Activated naive CD8-positive, alpha-beta T cell treated with anti-CD3 and anti-CD28 coated beads, Interleukin-2, amount 10 ng/mL, durations not matched to agents 7 days and 5 days (primary cell): Measurements from ENCODE around the gene WDR74. TPM values are rescaled to one million over a fixed set of nuclear protein-coding genes. Genes with fewer than 3 reads are reported as not detected.
"Not testable (repeated sequence)": the region's sequence is repeated elsewhere in the genome, so short reads cannot be mapped to it uniquely, and the experiment has no call there.

Experiments
- ATAC-seq: fragments of 150-1000 bp; cut with Tn5 transposase; one replicate; pipeline ENCODE4 v1.10.0; 2021; ENCODE audit warnings: low read depth, moderate library complexity
- POLR2A ChIA-PET: fragments of 350-600 bp; sonication (Branson Sonifier 250); formaldehyde crosslinking; loops from one replicate; lab custom pipeline; 2021; ENCODE audit warnings: antibody characterized with exemption; lab: Charles Lee
- DNase-seq: peaks from one replicate; pipeline ENCODE4 v3.0.0; 2021
- H3K27ac Mint-ChIP-seq: one replicate; pipeline ENCODE4 v1.8.0; 2022; ENCODE audit warnings: mild to moderate bottlenecking, mixed read lengths
- H3K27me3 Mint-ChIP-seq: one replicate; pipeline ENCODE4 v1.8.0; 2022; ENCODE audit warnings: mild to moderate bottlenecking, moderate library complexity, mixed read lengths
- H3K36me3 Mint-ChIP-seq: one replicate; pipeline ENCODE4 v1.8.0; 2021; ENCODE audit warnings: mild to moderate bottlenecking, mixed read lengths
- H3K4me1 Mint-ChIP-seq: one replicate; pipeline ENCODE4 v1.8.0; 2021; ENCODE audit warnings: mixed read lengths
- H3K4me3 Mint-ChIP-seq: one replicate; pipeline ENCODE4 v1.8.0; 2022; ENCODE audit warnings: mild to moderate bottlenecking, moderate library complexity, mixed read lengths
- H3K9me3 Mint-ChIP-seq: one replicate; pipeline ENCODE4 v1.8.0; 2021; ENCODE audit warnings: mixed read lengths
- total RNA-seq, 2 experiments: library from RNA; stranded (reverse); gene quantifications; one replicate each; pipeline ENCODE4 v1.2.3, GENCODE V29; 2021

Gene WDR74
- total RNA-seq, 2 experiments from 2014 or later = 75.2 to 78.0 TPM

- POLR2A ChIA-PET = interaction anchor here (0.6 to 2.5 kb wide), 4 partner anchors 12 to 40 kb away, joined by 3 to 18 read pairs (median 10); partner anchors contain the start of genes TMEM179B and WDR74
- H3K27ac Mint-ChIP-seq = not testable (repeated sequence)
These were observed 11.3 kb downstream of the WDR74 start for GRCh38 chr11:62828130-62828529.

GRCh38 chr11:62823677-62824076 lies 15.7 kb downstream of the WDR74 start:
- POLR2A ChIA-PET = interaction anchor here (0.6 to 1.3 kb wide), 6 partner anchors 9 to 232 kb away, joined by 3 to 6 read pairs (median 4); partner anchors contain the start of genes TEX54, TMEM179B and TUT1
- H3K27me3 Mint-ChIP-seq = no peaks in the 10 kb centered on the region
- H3K36me3 Mint-ChIP-seq = peaks cover 32% of the 10 kb centered on the region
- no peak for DNase-seq
- H3K27ac Mint-ChIP-seq = no peak overlapping the region
- H3K4me1 Mint-ChIP-seq = peaks cover 9% of the 10 kb centered on the region
- H3K9me3 Mint-ChIP-seq = no peaks in the 10 kb centered on the region
- no peak overlapping the region for H3K4me3 Mint-ChIP-seq
- ATAC-seq = no peak

More at GRCh38 chr11:62828130-62828529, 11.3 kb downstream of the WDR74 start:
- DNase-seq, H3K9me3 Mint-ChIP-seq, ATAC-seq, H3K4me3 Mint-ChIP-seq, H3K27me3 Mint-ChIP-seq: not testable (repeated sequence)
- H3K36me3 Mint-ChIP-seq = peaks cover 23% of the 10 kb centered on the region
- H3K4me1 Mint-ChIP-seq = peaks cover 21% of the 10 kb centered on the region

- POLR2A ChIA-PET = interaction anchor here (0.7 to 2.9 kb wide), 7 partner anchors 10 to 849 kb away, joined by 3 to 10 read pairs (median 4); partner anchors contain the start of genes NXF1, TEX54 and TMEM179B
- no peak for ATAC-seq
- Mint-ChIP-seq H3K4me3 (no peak overlapping the region), H3K4me1 (peaks cover 1% of the 10 kb centered on the region), H3K27ac (no peak overlapping the region), H3K36me3 (peaks cover 6% of the 10 kb centered on the region), H3K9me3 (no peaks in the 10 kb centered on the region), H3K27me3 (no peaks in the 10 kb centered on the region)
- DNase-seq = no peak
These were observed 22.3 kb downstream of the WDR74 start for GRCh38 chr11:62817129-62817528.

GRCh38 chr11:62816557-62816956 lies 22.8 kb downstream of the WDR74 start:
- no peak for ATAC-seq
- no peak overlapping the region for H3K27ac Mint-ChIP-seq
- H3K4me1 Mint-ChIP-seq = peaks cover 1% of the 10 kb centered on the region
- no peaks in the 10 kb centered on the region for H3K27me3 Mint-ChIP-seq
- H3K4me3 Mint-ChIP-seq = no peak overlapping the region
- no peaks in the 10 kb centered on the region for H3K9me3 Mint-ChIP-seq
- POLR2A ChIA-PET = interaction anchor here (0.7 to 2.9 kb wide), 9 partner anchors 9 to 849 kb away, joined by 3 to 10 read pairs (median 4); partner anchors contain the start of genes NXF1, TEX54 and TMEM179B
- peaks cover 6% of the 10 kb centered on the region for H3K36me3 Mint-ChIP-seq
- no peak for DNase-seq

- no peak overlapping the region for H3K27ac Mint-ChIP-seq
- DNase-seq (no peak), ATAC-seq (no peak)
- no peak overlapping the region for H3K4me3 Mint-ChIP-seq
- H3K4me1 Mint-ChIP-seq = peaks cover 5% of the 10 kb centered on the region
- H3K27me3 Mint-ChIP-seq = no peaks in the 10 kb centered on the region
- no peaks in the 10 kb centered on the region for H3K9me3 Mint-ChIP-seq
- peaks cover 3% of the 10 kb centered on the region for H3K36me3 Mint-ChIP-seq
- POLR2A ChIA-PET = interaction anchor here (0.6 kb wide), 1 partner anchor 19 kb away, joined by 4 read pairs; no protein-coding TSS in a partner anchor
These were observed 27.7 kb downstream of the WDR74 start for GRCh38 chr11:62811659-62812058.

- POLR2A ChIA-PET = interaction anchor here (1.0 kb wide), 1 partner anchor 30 kb away, joined by 4 read pairs; no protein-coding TSS in a partner anchor
- no peak overlapping the region for H3K27ac Mint-ChIP-seq
These were observed 28.6 kb downstream of the WDR74 start for GRCh38 chr11:62810748-62811147.

GRCh38 chr11:62806611-62807121 lies 32.7 kb downstream of the WDR74 start:
- POLR2A ChIA-PET = interaction anchor here (0.8 to 9.0 kb wide), 16 partner anchors 10 to 135 kb away, joined by 3 to 98 read pairs (median 8); partner anchors contain the start of genes HNRNPUL2, POLR2G, SLC3A2 and STX5
- Mint-ChIP-seq H3K36me3 (peaks cover 11% of the 10 kb centered on the region), H3K4me3 (peak overlapping the region; percentile 99), H3K27me3 (no peaks in the 10 kb centered on the region), H3K27ac (peak overlapping the region; percentile 78), H3K9me3 (no peaks in the 10 kb centered on the region), H3K4me1 (peaks cover 30% of the 10 kb centered on the region)
- ATAC-seq (no peak), DNase-seq (no peak)

More at GRCh38 chr11:62810748-62811147, 28.6 kb downstream of the WDR74 start:
- Mint-ChIP-seq H3K4me3 (no peak overlapping the region), H3K9me3 (no peaks in the 10 kb centered on the region), H3K36me3 (peaks cover 3% of the 10 kb centered on the region), H3K27me3 (no peaks in the 10 kb centered on the region), H3K4me1 (peaks cover 11% of the 10 kb centered on the region)
- ATAC-seq = no peak
- DNase-seq = no peak

- peak overlapping the region; percentile 99 for H3K4me3 Mint-ChIP-seq
- DNase-seq (no peak), ATAC-seq (peak; percentile 5)
- POLR2A ChIA-PET = interaction anchor here (0.5 to 9.0 kb wide), 19 partner anchors 9 to 166 kb away, joined by 3 to 98 read pairs (median 8); partner anchors contain the start of genes GNG3, HNRNPUL2, SLC3A2 and STX5
- peak overlapping the region; percentile 99 for H3K27ac Mint-ChIP-seq
- H3K27me3 Mint-ChIP-seq = no peaks in the 10 kb centered on the region
- H3K9me3 Mint-ChIP-seq = no peaks in the 10 kb centered on the region
- peaks cover 33% of the 10 kb centered on the region for H3K4me1 Mint-ChIP-seq
- H3K36me3 Mint-ChIP-seq = peaks cover 16% of the 10 kb centered on the region
These were observed 33.4 kb downstream of the WDR74 start for GRCh38 chr11:62805961-62806441.

- ATAC-seq (peak; percentile 83), DNase-seq (peak; percentile 100)
- Mint-ChIP-seq H3K4me3 (peak within 1 kb of the TSS; percentile 99), H3K9me3 (no peaks in the 10 kb centered on the region), H3K4me1 (peaks cover 33% of the 10 kb centered on the region), H3K27ac (peak within 1 kb of the TSS; percentile 99), H3K27me3 (no peaks in the 10 kb centered on the region), H3K36me3 (peaks cover 19% of the 10 kb centered on the region)
- POLR2A ChIA-PET = interaction anchor here (0.5 to 9.0 kb wide), 19 partner anchors 9 to 166 kb away, joined by 3 to 98 read pairs (median 8); partner anchors contain the start of genes GNG3, HNRNPUL2, SLC3A2 and STX5
These were observed 34.1 kb downstream of the WDR74 start, which contains the start of gene NXF1 for GRCh38 chr11:62805076-62805892. Gene NXF1, minus strand, starts transcription at chr11:62805440. Its CDS starts 84 bp downstream, at chr11:62805356.

- POLR2A ChIA-PET = interaction anchor here (0.5 to 9.0 kb wide), 11 partner anchors 10 to 136 kb away, joined by 3 to 98 read pairs (median 5); partner anchors contain the start of genes POLR2G, STX5, TMEM179B and WDR74
- H3K4me3 Mint-ChIP-seq = peak overlapping the region; percentile 99
- no peaks in the 10 kb centered on the region for H3K9me3 Mint-ChIP-seq
- no peak for ATAC-seq
- H3K4me1 Mint-ChIP-seq = peaks cover 33% of the 10 kb centered on the region
- no peak for DNase-seq
- H3K36me3 Mint-ChIP-seq = peaks cover 23% of the 10 kb centered on the region
- H3K27ac Mint-ChIP-seq = peak overlapping the region; percentile 95
- H3K27me3 Mint-ChIP-seq = no peaks in the 10 kb centered on the region
These were observed 34.9 kb downstream of the WDR74 start for GRCh38 chr11:62804310-62805075.

GRCh38 chr11:62801071-62801470 lies 38.3 kb downstream of the WDR74 start:
- no peaks in the 10 kb centered on the region for H3K9me3 Mint-ChIP-seq
- peaks cover 26% of the 10 kb centered on the region for H3K4me1 Mint-ChIP-seq
- no peak overlapping the region for H3K4me3 Mint-ChIP-seq
- POLR2A ChIA-PET = interaction anchor here (1.1 to 9.0 kb wide), 6 partner anchors 8 to 61 kb away, joined by 5 to 98 read pairs (median 10); partner anchors contain the start of genes TMEM179B and WDR74
- ATAC-seq (no peak), DNase-seq (no peak)
- H3K36me3 Mint-ChIP-seq = peaks cover 34% of the 10 kb centered on the region
- H3K27ac Mint-ChIP-seq = no peak overlapping the region
- no peaks in the 10 kb centered on the region for H3K27me3 Mint-ChIP-seq

GRCh38 chr11:62799486-62799885 lies 39.9 kb downstream of the WDR74 start:
- Mint-ChIP-seq H3K27ac (peak overlapping the region; percentile 42), H3K36me3 (peaks cover 41% of the 10 kb centered on the region)
- POLR2A ChIA-PET = interaction anchor here (2.1 kb wide), 1 partner anchor 12 kb away, joined by 14 read pairs; the partner anchor contains the start of gene TMEM179B

More at GRCh38 chr11:62799486-62799885, 39.9 kb downstream of the WDR74 start:
- ATAC-seq = no peak
- H3K9me3 Mint-ChIP-seq = no peaks in the 10 kb centered on the region
- peaks cover 25% of the 10 kb centered on the region for H3K4me1 Mint-ChIP-seq
- no peak for DNase-seq
- no peak overlapping the region for H3K4me3 Mint-ChIP-seq
- H3K27me3 Mint-ChIP-seq = no peaks in the 10 kb centered on the region
